Endothelial cell of umbilical vein (primary cell): Measurements from ENCODE around the gene KAT6B. TPM values are rescaled to one million over a fixed set of nuclear protein-coding genes. Genes with fewer than 3 reads are reported as not detected.

Experiments
- BruUV-seq: library from RNA; stranded (reverse); fragments of 400-500 nt; replicated peaks from 2 replicates; lab custom pipeline; 2021; lab: Mats Ljungman, UMichigan
- CTCF ChIA-PET: fragments of 300-600, 350-600 bp; sonication (Branson Sonifier 250); formaldehyde crosslinking; loops from one replicate; lab custom pipeline; 2021; ENCODE audit warnings: antibody characterized with exemption, inconsistent platforms; lab: Charles Lee
- POLR2A ChIA-PET: fragments of 300-600, 350-600 bp; sonication (Branson Sonifier 250); formaldehyde crosslinking; loops from one replicate; lab custom pipeline; 2021; ENCODE audit warnings: antibody characterized with exemption, inconsistent platforms; lab: Charles Lee
- DNase-seq: peaks from one replicate; pipeline ENCODE4 v3.0.0-alpha.2; 2011; ENCODE audit warnings: low read depth, low spot score
- FAIRE-seq: peaks from 2 replicates; lab custom pipeline; 2011; peaks lifted over from hg19 to GRCh38; lab: Jason Lieb, UNC
- H2AFZ ChIP-seq: 2 replicates; pipeline ENCODE4 v1.6.0; 2012; ENCODE audit warnings: low read depth, low read length, control low read depth, inconsistent platforms
- H3K27ac ChIP-seq: 2 replicates; pipeline ENCODE4 v1.5.1; 2011; ENCODE audit warnings: low read depth, mild to moderate bottlenecking, control low read depth, low read length, moderate library complexity; ENCODE audit not compliant: insufficient read depth
- H3K27me3 ChIP-seq, 2 experiments: 2 replicates each; pipeline versions ENCODE4 v1.6.0 to v1.6.1; 2011; ENCODE audit warnings: low read length in 2 of 2, mixed read lengths in 1 of 2; ENCODE audit not compliant: control insufficient read depth in 2 of 2, insufficient read depth in 2 of 2
- H3K36me3 ChIP-seq, 2 experiments: 2 replicates in 1 of 2; 3 replicates in 1 of 2; pipeline ENCODE4 v1.5.1; 2011; ENCODE audit warnings: low read length in 2 of 2, mild to moderate bottlenecking in 1 of 2, moderate library complexity in 1 of 2; ENCODE audit not compliant: control insufficient read depth in 2 of 2, insufficient read depth in 2 of 2; ENCODE audit errors: extremely low read depth in 1 of 2
- H3K4me1 ChIP-seq: 3 replicates; pipeline ENCODE4 v1.5.1; 2011; ENCODE audit warnings: mild to moderate bottlenecking, low read length; ENCODE audit not compliant: control insufficient read depth, insufficient read depth; ENCODE audit errors: extremely low read depth
- H3K4me2 ChIP-seq: 2 replicates; pipeline ENCODE4 v1.6.1; 2011; ENCODE audit warnings: low read length, control low read depth, mixed read lengths; ENCODE audit not compliant: insufficient read depth
- H3K4me3 ChIP-seq, 3 experiments: fragments of 200-600 bp in 1 of 3; sonication (generic), shearing (Covaris generic) in 1 of 3; replicated peaks in 1 of 3; 2 replicates each; pipeline ENCODE4 v1.5.1; 2011 to 2016; ENCODE audit warnings: control low read depth in 3 of 3, low read length in 3 of 3, mild to moderate bottlenecking in 2 of 3, inconsistent platforms in 1 of 3, low read depth in 1 of 3, moderate library complexity in 1 of 3; ENCODE audit not compliant: insufficient read depth in 1 of 3
- H3K79me2 ChIP-seq: 2 replicates; pipeline ENCODE4 v1.6.0; 2012; ENCODE audit warnings: low read length, inconsistent platforms; ENCODE audit not compliant: control insufficient read depth, insufficient read depth
- H3K9ac ChIP-seq: replicated peaks from 2 replicates; pipeline ENCODE3; 2011; ENCODE audit warnings: low read length, control low read depth; ENCODE audit not compliant: insufficient read depth; ENCODE audit errors: extremely low read depth
- H3K9me1 ChIP-seq: replicated peaks from 3 replicates; pipeline ENCODE4 v1.6.0; 2011; ENCODE audit warnings: mild to moderate bottlenecking, low read length; ENCODE audit not compliant: control insufficient read depth, insufficient read depth; ENCODE audit errors: extremely low read depth
- H3K9me3 ChIP-seq: replicated peaks from 2 replicates; pipeline ENCODE4 v1.5.1; 2012; ENCODE audit warnings: low read length, inconsistent platforms; ENCODE audit not compliant: control insufficient read depth, insufficient read depth
- H4K20me1 ChIP-seq: replicated peaks from 2 replicates; pipeline ENCODE3; 2011; ENCODE audit warnings: mild to moderate bottlenecking, low read length; ENCODE audit not compliant: control insufficient read depth, insufficient read depth; ENCODE audit errors: extremely low read depth
- CTCF ChIP-seq, 2 donors: IDR thresholded peaks; 1 replicate in 1 of 2; 2 replicates in 1 of 2; pipeline ENCODE4 v1.5.1; 2011; ENCODE audit warnings: low read length in 2 of 2, mild to moderate bottlenecking in 2 of 2, moderate library complexity in 2 of 2, control low read depth in 1 of 2, inconsistent platforms in 1 of 2, low read depth in 1 of 2; ENCODE audit not compliant: insufficient read depth in 1 of 2; ENCODE audit errors: extremely low read depth in 1 of 2
- EZH2 ChIP-seq: IDR thresholded peaks from 2 replicates; pipeline ENCODE4 v1.6.1; 2012; ENCODE audit warnings: borderline replicate concordance, low read depth, mild to moderate bottlenecking, moderate library complexity, low read length, inconsistent platforms; ENCODE audit not compliant: severe bottlenecking
- FOS ChIP-seq: IDR thresholded peaks from 2 replicates; pipeline ENCODE4 v1.6.1; 2011; ENCODE audit warnings: mild to moderate bottlenecking, low read length, moderate library complexity, borderline replicate concordance; ENCODE audit not compliant: insufficient read depth
- GATA2 ChIP-seq: IDR thresholded peaks from 2 replicates; pipeline ENCODE4 v1.7.0; 2011; ENCODE audit warnings: low read depth, mild to moderate bottlenecking, moderate library complexity, mixed read lengths, low read length; ENCODE audit not compliant: insufficient read length, insufficient read depth
- JUN ChIP-seq: IDR thresholded peaks from 2 replicates; pipeline ENCODE4 v1.6.1; 2011; ENCODE audit warnings: borderline replicate concordance, low read depth; ENCODE audit not compliant: insufficient read length, insufficient read depth
- MAX ChIP-seq: IDR thresholded peaks from 2 replicates; pipeline ENCODE4 v1.6.1; 2011; ENCODE audit not compliant: insufficient read depth, insufficient read length
- MYC ChIP-seq: IDR thresholded peaks from one replicate; pipeline ENCODE4 v1.6.1; 2011; ENCODE audit warnings: mild to moderate bottlenecking, low read depth, low read length
- POLR2A ChIP-seq: IDR thresholded peaks from 2 replicates; pipeline ENCODE4 v1.6.1; 2012; ENCODE audit warnings: low read depth, mild to moderate bottlenecking, control low read depth, low read length
- POLR2AphosphoS5 ChIP-seq: IDR thresholded peaks from 2 replicates; pipeline ENCODE4 v1.6.1; 2012; ENCODE audit warnings: low read depth, mild to moderate bottlenecking, control low read depth, low read length, moderate library complexity; ENCODE audit not compliant: insufficient read depth
- dilution Hi-C: fragments of 300-500 bp; cut with MboI; formaldehyde crosslinking; loops from one replicate; pipeline ENCODE4 v1.15.0; 2019; ENCODE audit warnings: low sequenced_read_pairs; ENCODE audit not compliant: extremely low pct_ligation_motif_present
- intact Hi-C: fragments of 100-400 bp; cut with micrococcal nuclease; formaldehyde crosslinking; loops from one replicate; pipeline ENCODE4 v1.10.0; 2022
- polyA plus RNA-seq, 4 experiments: library from polyadenylated mRNA; depleted of rRNA in 3 of 4; stranded (reverse) in 3 of 4; unstranded in 1 of 4; fragments of >200 nt; gene quantifications; 2 replicates each; pipeline versions ENCODE4 v1.2.1 to v1.2.3, GENCODE V29; 2011 to 2012; ENCODE audit warnings: missing spikeins in 1 of 4
- total RNA-seq: library from RNA; stranded (reverse); gene quantifications from 2 replicates; pipeline ENCODE4 v1.2.3, GENCODE V29; 2021

The KAT6B gene
- total and polyA plus RNA-seq, 2 donors (not counting 3 experiments of a cell fraction or from before 2014, with no cell fraction given) = 4.5 to 17.0 TPM

GRCh38 chr10:74799721-74800221 lies 26.6 kb upstream of the KAT6B start:
- Histone ChIP-seq H3K4me1 (peaks cover 8% of the 10 kb centered on the region), H3K4me2 (peak overlapping the region; percentile 67), H3K9ac (peak overlapping the region; percentile 51), H4K20me1 (no peaks in the 10 kb centered on the region), H2AFZ (no peak overlapping the region), H3K9me1 (no peaks in the 10 kb centered on the region), H3K27ac (peak overlapping the region; percentile 56), H3K79me2 (no peaks in the 10 kb centered on the region), H3K4me3 (no peak overlapping the region), H3K9me3 (no peaks in the 10 kb centered on the region), H3K27me3 (no peaks in the 10 kb centered on the region), H3K36me3 (no peaks in the 10 kb centered on the region)
- ChIA-PET POLR2A (no interaction called here), CTCF (no interaction called here)
- peak; percentile 99 for TF ChIP-seq FOS
- TF ChIP-seq MYC = no peak
- no peak for TF ChIP-seq CTCF (IDR thresholded peaks at IDR 0.05; ENCODE audit: extremely low read depth in 1 of 2, insufficient read depth in 1 of 2, low read depth in 1 of 2, low read length in 2 of 2)
- no peak for TF ChIP-seq MAX
- TF ChIP-seq GATA2 = peak; percentile 84
- peak; percentile 92 for TF ChIP-seq POLR2AphosphoS5
- peak; percentile 38 for TF ChIP-seq POLR2A
- no peak for TF ChIP-seq EZH2
- TF ChIP-seq JUN = peak; percentile 100
- intact Hi-C loops = loop anchor here (1.0 kb wide), 1 partner anchor 27 kb away; the partner anchor contains the start of gene KAT6B
- FAIRE-seq (peak; percentile 96), DNase-seq (peak; percentile 98)
- no TSS peak for BruUV-seq
- dilution Hi-C loops = no loop called here
